ENCODE results near the gene TMEM169.

Gene TMEM169

GRCh38 chr2:216119146-216119545 lies 37.4 kb downstream of the TMEM169 start:
- TF ChIP-seq, protein P1, sequence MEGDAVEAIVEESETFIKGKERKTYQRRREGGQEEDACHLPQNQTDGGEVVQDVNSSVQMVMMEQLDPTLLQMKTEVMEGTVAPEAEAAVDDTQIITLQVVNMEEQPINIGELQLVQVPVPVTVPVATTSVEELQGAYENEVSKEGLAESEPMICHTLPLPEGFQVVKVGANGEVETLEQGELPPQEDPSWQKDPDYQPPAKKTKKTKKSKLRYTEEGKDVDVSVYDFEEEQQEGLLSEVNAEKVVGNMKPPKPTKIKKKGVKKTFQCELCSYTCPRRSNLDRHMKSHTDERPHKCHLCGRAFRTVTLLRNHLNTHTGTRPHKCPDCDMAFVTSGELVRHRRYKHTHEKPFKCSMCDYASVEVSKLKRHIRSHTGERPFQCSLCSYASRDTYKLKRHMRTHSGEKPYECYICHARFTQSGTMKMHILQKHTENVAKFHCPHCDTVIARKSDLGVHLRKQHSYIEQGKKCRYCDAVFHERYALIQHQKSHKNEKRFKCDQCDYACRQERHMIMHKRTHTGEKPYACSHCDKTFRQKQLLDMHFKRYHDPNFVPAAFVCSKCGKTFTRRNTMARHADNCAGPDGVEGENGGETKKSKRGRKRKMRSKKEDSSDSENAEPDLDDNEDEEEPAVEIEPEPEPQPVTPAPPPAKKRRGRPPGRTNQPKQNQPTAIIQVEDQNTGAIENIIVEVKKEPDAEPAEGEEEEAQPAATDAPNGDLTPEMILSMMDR (IDR thresholded peaks at IDR 0.05; ENCODE audit: low read depth, low read length, missing control alignments) = no peak
- no peak overlapping the region for H3K4me3 ChIP-seq (replicated peaks; ENCODE audit: low read depth, low read length)
- no peak for DNase-seq (ENCODE audit: extremely low read depth, low read depth)

GRCh38 chr2:216119986-216120385 lies 38.3 kb downstream of the TMEM169 start:
- no peak overlapping the region for H3K4me3 ChIP-seq (replicated peaks; ENCODE audit: low read depth, low read length)
- TF ChIP-seq, protein P1 (IDR thresholded peaks at IDR 0.05; ENCODE audit: low read depth, low read length, missing control alignments) = no peak
- no peak for DNase-seq (ENCODE audit: extremely low read depth, low read depth)

GRCh38 chr2:216121255-216121654 lies 39.5 kb downstream of the TMEM169 start:
- TF ChIP-seq, protein P1 (IDR thresholded peaks at IDR 0.05; ENCODE audit: low read depth, low read length, missing control alignments) = no peak
- H3K4me3 ChIP-seq (replicated peaks; ENCODE audit: low read depth, low read length) = no peak overlapping the region
- DNase-seq (ENCODE audit: extremely low read depth, low read depth) = no peak

DNA sequence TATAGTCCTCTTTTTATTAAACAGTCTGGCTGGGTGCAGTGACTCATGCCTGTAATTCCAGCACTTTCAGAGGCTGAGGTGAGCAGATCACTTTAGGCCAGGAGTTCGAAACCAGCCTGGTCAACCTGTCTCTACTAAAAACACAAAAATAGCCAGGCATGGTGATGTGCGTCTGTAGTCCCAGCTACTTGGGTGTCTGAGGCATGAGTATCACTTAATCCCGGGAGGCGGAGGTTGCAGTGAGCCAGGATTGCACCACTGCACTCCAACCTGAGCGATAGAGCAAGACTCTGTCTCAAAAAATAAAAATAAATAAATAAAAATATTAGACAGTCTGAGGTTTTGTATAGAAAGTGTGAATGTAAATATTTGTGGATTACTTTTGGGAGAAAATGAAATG lies 45.2 kb downstream of the TMEM169 start:
- TF ChIP-seq, protein P1 (IDR thresholded peaks at IDR 0.05; ENCODE audit: low read depth, low read length, missing control alignments) = no peak
- H3K4me3 ChIP-seq (replicated peaks; ENCODE audit: low read depth, low read length) = no peak overlapping the region
- DNase-seq (ENCODE audit: extremely low read depth, low read depth) = no peak

GRCh38 chr2:216130346-216130971 lies 48.7 kb downstream of the TMEM169 start:
- TF ChIP-seq, protein P1 (IDR thresholded peaks at IDR 0.05; ENCODE audit: low read depth, low read length, missing control alignments) = peak; percentile 12

DNA sequence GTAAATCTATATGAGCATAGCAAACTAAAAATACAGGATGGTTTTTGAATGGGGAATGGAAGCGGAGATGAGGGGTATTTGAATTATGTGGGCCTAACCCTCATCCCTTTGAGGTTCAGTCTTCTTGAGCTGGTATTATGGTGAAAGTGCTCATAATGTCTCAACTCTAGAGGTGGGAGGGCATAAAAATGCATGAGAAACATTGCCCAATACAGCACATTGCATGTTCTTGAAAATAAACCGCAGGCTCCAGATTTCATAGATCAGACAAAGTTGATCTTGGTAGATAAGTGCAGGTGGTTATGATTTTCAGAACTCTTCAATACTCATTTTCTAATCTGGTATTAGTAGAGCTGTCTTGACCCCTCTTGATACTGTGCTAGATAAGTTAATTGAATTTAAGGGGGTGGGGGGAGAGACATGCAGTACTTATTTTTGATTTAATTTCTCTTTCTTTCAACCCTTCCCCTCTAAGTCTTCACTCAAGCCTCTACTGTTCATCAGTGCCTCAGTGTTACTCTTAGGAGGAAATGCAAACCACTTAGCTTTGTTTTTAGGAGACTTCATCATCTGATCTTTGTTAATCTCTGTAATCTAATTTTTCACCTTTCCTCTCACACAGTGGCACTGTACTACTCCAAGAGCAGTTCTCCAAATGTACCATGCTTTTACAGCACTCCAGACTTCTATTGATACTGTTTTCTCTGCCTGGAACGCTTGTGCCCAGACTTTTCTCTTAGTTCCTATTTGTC lies 49.6 kb downstream of the TMEM169 start:
- TF ChIP-seq, protein P1 (IDR thresholded peaks at IDR 0.05; ENCODE audit: low read depth, low read length, missing control alignments) = no peak
- no peak for DNase-seq (ENCODE audit: extremely low read depth, low read depth)
- H3K4me3 ChIP-seq (replicated peaks; ENCODE audit: low read depth, low read length) = no peak overlapping the region

More at GRCh38 chr2:216130346-216130971, 48.7 kb downstream of the TMEM169 start:
- DNase-seq (ENCODE audit: extremely low read depth, low read depth) = no peak
- no peak overlapping the region for H3K4me3 ChIP-seq (replicated peaks; ENCODE audit: low read depth, low read length)
